Fibroblast of skin of left biceps (primary cell): ENCODE measurements around the gene GSTT4.
"Not testable (repeated sequence)": the region's sequence is repeated elsewhere in the genome, so short reads cannot be mapped to it uniquely, and the experiment has no call there.

Experiments
- DNase-seq, 2 experiments: peaks; one replicate each; pipeline ENCODE4 v3.0.0-alpha.2; 2013; ENCODE audit warnings: low read depth in 2 of 2

GSTT4 gene

GRCh38 chr22:23953485-23953884, 51.8 kb downstream of the GSTT4 start:
- not testable (repeated sequence) for DNase-seq

- not testable (repeated sequence) for DNase-seq
Measured at GRCh38 chr22:23952794-23953405, 52.4 kb downstream of the GSTT4 start.

- DNase-seq, result not testable (repeated sequence)
Measured at GRCh38 chr22:23951383-23951782, 53.9 kb downstream of the GSTT4 start.

GRCh38 chr22:23949764-23950163, 55.5 kb downstream of the GSTT4 start:
- DNase-seq, result not testable (repeated sequence)
